ENCODE results near the gene TRIM66.

GRCh38 chr11:8584511-8584910 is 98.0 kb downstream of the TRIM66 start:
- TF ChIP-seq POLR2A (IDR thresholded peaks at IDR 0.05; ENCODE audit: low read length) (no peak), GATA1 (IDR thresholded peaks at IDR 0.05; ENCODE audit: low read depth, low read length) (no peak)
